Subcutaneous abdominal adipose tissue (tissue), 5 donors: ENCODE measurements around the gene STYXL1.
"Not testable (repeated sequence)": the region's sequence is repeated elsewhere in the genome, so short reads cannot be mapped to it uniquely, and the experiment has no call there.

Source experiments
- H3K27ac ChIP-seq: one replicate; pipeline ENCODE4 v1.7.0; 2013; ENCODE audit warnings: low read depth, mild to moderate bottlenecking, inconsistent platforms, low read length, moderate library complexity
- H3K27me3 ChIP-seq, 5 donors: one replicate each; pipeline ENCODE4 v1.7.0; 2013; ENCODE audit warnings: low read length in 5 of 5, inconsistent platforms in 1 of 5; ENCODE audit not compliant: control insufficient read depth in 5 of 5, insufficient read depth in 4 of 5
- H3K36me3 ChIP-seq, 5 donors: one replicate each; pipeline ENCODE4 v1.7.0; 2013; ENCODE audit warnings: low read length in 5 of 5; ENCODE audit not compliant: control insufficient read depth in 5 of 5, insufficient read depth in 5 of 5
- H3K4me1 ChIP-seq, 5 donors: one replicate each; pipeline ENCODE4 v1.7.0; 2013; ENCODE audit warnings: low read length in 5 of 5, mild to moderate bottlenecking in 3 of 5, moderate library complexity in 1 of 5; ENCODE audit not compliant: control insufficient read depth in 5 of 5, insufficient read depth in 5 of 5
- H3K4me3 ChIP-seq, 5 donors: one replicate each; pipeline ENCODE4 v1.7.0; 2013; ENCODE audit warnings: low read length in 5 of 5, low read depth in 1 of 5
- H3K9ac ChIP-seq, 5 donors: one replicate each; pipeline ENCODE4 v1.7.0; 2013; ENCODE audit warnings: low read length in 5 of 5, mild to moderate bottlenecking in 4 of 5, moderate library complexity in 3 of 5
- H3K9me3 ChIP-seq, 5 donors: one replicate each; pipeline ENCODE4 v1.7.0; 2013; ENCODE audit warnings: low read length in 5 of 5; ENCODE audit not compliant: control insufficient read depth in 5 of 5
- donor health status: healthy.
- donor health status: healthy.
- donor health status: healthy.
- donor health status: healthy.
- donor health status: healthy.

The STYXL1 gene, protein sequence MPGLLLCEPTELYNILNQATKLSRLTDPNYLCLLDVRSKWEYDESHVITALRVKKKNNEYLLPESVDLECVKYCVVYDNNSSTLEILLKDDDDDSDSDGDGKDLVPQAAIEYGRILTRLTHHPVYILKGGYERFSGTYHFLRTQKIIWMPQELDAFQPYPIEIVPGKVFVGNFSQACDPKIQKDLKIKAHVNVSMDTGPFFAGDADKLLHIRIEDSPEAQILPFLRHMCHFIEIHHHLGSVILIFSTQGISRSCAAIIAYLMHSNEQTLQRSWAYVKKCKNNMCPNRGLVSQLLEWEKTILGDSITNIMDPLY

DNA sequence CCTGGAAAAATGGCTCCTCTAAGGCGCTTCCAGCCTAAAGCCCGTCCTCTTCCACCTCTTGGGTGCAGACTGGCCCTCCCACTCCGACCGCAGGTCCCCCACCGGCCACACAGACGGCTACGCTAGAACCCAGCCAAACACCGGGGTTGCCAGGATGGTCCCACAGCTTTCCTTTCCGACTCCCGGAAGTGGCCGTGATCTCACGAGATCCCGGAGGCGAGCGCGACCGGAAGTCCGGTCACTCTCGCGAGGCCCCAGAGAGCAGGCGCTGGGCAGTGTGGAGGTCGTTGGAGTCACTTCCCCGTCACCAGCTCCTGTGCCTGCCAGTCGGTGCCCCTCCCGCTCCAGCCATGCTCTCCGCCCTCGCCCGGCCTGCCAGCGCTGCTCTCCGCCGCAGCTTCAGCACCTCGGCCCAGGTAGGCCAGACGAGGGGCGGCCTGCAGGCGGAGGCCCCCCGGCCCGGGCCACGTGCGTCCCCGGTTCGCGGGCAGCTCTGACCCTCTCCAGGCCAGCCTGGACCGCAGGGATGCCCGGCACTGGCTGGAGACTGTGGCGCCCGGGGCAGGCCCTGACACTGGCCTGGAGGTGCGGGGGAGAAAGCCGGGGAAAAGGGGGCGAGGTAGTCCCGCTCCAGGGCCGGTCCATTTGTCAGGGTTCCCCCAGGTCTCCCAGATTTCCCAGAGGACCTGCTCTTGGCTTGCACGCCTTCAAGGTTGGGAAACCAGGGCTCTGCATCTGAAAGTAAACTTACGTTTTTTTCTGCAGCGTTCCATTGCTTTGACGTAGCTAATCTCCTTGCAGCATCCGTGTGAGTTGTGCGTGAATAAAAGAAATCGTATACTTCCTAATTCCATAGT, at the start of gene STYXL1, which contains the start of gene MDH2:
Gene STYXL1, minus strand, starts transcription at position 190 of the 857 bp plus-strand sequence. CDS start 17,477 bp downstream, outside the sequence.
Gene MDH2, plus strand, starts transcription at position 296 of the 857 bp plus-strand sequence. Its CDS starts 55 bp downstream, at position 351.
- Histone ChIP-seq H3K4me1 (peaks cover 1 to 34% (median 20%) of the 10 kb centered on the region in 5 donors), H3K36me3 (peaks cover 3 to 9% (median 5%) of the 10 kb centered on the region in 5 donors), H3K9me3 (no peaks in the 10 kb centered on the region), H3K27me3 (no peaks in the 10 kb centered on the region), H3K9ac (peak within 1 kb of the TSS; percentile 85 to 99 (median 94)), H3K27ac (peak within 1 kb of the TSS; percentile 88), H3K4me3 (peak within 1 kb of the TSS; percentile 81 to 100 (median 98))

DNA sequence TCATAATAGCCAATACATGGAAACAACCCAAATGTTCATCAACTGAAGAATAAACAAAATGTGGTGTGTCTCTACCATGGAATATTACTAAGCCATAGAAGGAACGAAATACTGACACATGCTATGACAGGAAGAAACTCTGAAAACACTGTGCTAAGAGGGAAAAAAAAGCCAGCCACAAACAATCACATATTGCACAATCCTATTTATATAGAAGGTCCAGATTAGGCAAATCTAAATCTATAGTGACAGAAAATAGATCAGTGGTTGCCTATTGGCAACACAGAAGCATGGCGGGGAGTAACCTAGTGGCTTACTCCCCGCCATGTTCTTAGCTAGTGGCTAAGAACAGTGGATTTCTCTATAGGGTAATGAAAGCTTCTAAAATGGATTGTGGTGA, 48.1 kb upstream of the STYXL1 start:
- Histone ChIP-seq H3K4me3 (no peak overlapping the region), H3K27ac (no peak overlapping the region), H3K9me3 (no peaks in the 10 kb centered on the region), H3K4me1 (no peaks in the 10 kb centered on the region), H3K27me3 (peaks cover 0 to 4% (median 0%) of the 10 kb centered on the region in 5 donors), H3K36me3 (no peaks in the 10 kb centered on the region), H3K9ac (no peak overlapping the region)

DNA sequence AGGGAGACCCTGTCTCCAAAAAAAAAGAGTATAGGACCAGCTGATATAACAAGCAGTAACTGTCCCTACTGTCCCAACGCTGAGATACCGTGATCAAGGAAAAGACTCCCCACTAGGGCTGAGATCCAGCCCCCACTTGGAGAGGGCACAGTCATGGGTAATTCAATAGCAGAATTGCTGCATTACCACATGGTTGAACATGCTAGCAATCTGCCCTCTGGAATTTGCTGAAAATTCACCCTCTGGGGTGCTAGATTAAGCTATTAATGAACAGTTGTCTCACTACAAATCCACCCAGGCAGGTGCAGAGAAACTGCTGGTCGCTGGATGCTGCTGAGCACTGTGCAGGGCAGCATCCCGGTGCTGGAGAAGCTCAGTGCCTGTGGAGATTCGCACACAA, 46.5 kb upstream of the STYXL1 start:
- H3K9ac ChIP-seq, H3K27me3 ChIP-seq, H3K27ac ChIP-seq, H3K9me3 ChIP-seq, H3K36me3 ChIP-seq, H3K4me3 ChIP-seq, H3K4me1 ChIP-seq: not testable (repeated sequence)

DNA sequence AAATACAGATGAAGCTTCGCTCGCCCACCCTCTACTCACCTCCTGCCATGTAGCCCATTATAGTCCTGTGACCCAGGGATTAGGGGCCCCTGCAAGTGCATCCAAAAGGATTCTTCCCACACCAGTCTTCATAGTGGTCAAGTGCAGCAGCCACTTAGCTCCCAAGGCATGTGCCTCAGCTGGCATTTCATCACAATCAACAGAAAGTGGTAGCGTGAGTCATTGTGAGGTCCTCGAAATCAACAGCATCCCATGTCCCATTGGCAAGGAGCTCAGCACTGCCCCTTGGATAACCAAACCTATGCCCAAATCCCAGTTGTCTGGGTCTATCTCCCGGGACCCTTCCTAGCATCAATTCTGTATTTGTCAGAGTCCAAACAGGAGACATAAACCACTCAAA, 45.7 kb upstream of the STYXL1 start:
- not testable (repeated sequence) for H3K36me3 ChIP-seq, H3K4me3 ChIP-seq, H3K27ac ChIP-seq, H3K4me1 ChIP-seq, H3K27me3 ChIP-seq, H3K9ac ChIP-seq, H3K9me3 ChIP-seq

DNA sequence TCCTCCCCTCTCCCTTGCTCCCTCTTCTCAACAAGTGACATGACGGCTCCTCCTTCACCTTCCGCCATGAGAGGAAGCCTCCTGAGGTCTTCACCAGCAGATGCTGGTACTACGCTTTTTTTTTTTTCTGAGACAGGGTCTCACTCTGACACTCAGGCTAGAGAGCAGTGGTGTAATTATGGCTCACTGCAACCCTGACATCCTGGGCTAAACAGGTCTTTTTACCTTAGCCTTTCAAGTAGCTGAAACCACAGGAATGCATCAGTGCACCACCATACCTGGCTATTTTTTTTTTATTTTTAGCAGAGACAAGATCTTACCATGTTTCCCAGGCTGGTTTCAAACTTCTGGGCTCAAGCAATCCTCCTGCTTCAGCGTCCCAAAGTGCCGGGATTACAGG, 43.7 kb upstream of the STYXL1 start:
- Histone ChIP-seq H3K4me1 (no peaks in the 10 kb centered on the region), H3K27ac (no peak overlapping the region), H3K9me3 (no peaks in the 10 kb centered on the region), H3K9ac (no peak overlapping the region), H3K36me3 (no peaks in the 10 kb centered on the region), H3K4me3 (no peak overlapping the region), H3K27me3 (peaks cover 0 to 4% (median 0%) of the 10 kb centered on the region in 5 donors)

DNA sequence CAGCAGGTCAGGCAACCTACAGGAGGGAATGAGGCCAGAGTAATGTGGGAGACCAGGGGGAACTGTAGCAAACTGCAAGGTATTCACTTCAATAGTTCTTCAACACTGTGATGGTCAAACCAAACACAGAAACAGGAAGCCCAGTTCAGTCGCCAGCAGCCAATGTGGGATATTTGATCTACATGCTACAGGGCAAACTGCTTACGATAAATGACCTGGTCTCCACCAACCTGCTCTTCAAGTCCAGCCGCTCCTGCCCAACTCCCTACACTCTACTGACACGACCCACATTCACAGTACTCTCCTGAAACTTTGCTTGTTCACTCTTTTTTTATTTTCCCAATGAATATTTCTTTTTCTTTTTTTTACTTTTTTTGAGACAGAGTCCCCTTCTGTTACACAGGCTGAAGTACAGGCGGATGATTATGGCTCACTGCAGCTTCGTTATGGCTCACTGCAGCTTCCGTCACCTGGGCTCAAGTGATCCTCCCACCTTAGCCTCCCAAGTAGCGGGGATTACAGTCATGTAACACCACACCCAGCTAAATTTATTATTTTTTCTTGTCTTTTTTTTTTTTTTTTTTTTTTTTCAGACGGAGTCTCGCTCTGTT, 42.2 kb upstream of the STYXL1 start:
- H3K27me3 ChIP-seq, result peaks cover 0 to 4% (median 0%) of the 10 kb centered on the region in 5 donors
- no peaks in the 10 kb centered on the region for H3K36me3 ChIP-seq
- H3K27ac ChIP-seq, result no peak overlapping the region
- H3K4me1 ChIP-seq, result no peaks in the 10 kb centered on the region
- H3K4me3 ChIP-seq, result no peak overlapping the region
- H3K9ac ChIP-seq, result no peak overlapping the region
- no peaks in the 10 kb centered on the region for H3K9me3 ChIP-seq

DNA sequence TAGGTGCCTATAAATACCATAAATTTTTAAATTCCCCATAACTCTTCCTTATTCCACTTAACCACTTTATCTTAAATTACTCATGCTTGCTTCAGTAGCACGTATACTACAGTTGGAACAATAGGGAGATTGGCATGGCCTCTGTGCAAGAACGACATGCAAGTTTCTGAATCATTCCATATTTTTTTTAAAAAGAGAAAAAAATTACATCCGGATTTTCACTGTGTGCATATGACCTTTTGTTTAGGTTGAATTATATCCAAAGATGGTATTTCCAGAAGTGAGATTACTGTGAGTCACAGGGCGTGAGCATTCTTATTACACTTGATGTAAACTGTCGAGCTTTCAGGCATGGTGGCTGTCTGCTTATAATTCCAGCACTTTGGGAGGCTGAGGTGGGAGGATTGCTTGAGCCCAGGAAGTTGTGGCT, 39.6 kb upstream of the STYXL1 start:
- not testable (repeated sequence) for H3K4me1 ChIP-seq, H3K9me3 ChIP-seq, H3K36me3 ChIP-seq, H3K27me3 ChIP-seq, H3K4me3 ChIP-seq, H3K9ac ChIP-seq, H3K27ac ChIP-seq

DNA sequence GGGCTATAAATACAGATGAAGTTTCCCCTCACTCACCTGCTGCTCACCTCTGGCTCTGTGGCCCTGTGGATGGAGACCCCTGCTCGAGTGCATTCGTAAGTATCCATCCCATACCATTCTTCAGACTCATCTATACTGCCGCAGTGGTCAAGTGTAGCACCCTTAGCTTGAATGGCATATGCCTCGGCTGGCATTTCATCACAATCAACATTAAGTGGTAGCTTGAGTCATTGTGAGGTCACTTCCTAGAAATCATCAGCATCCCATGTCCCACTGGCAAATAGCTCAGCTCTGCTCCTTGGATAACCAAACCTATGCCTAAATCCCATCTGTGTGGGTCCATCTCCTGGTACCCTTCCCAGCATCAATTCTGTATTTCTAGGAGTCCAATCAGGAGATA, 38.3 kb upstream of the STYXL1 start:
- Histone ChIP-seq H3K36me3 (no peaks in the 10 kb centered on the region), H3K27ac (no peak overlapping the region), H3K9ac (no peak overlapping the region), H3K4me1 (no peaks in the 10 kb centered on the region), H3K9me3 (no peaks in the 10 kb centered on the region), H3K4me3 (no peak overlapping the region), H3K27me3 (no peaks in the 10 kb centered on the region)

DNA sequence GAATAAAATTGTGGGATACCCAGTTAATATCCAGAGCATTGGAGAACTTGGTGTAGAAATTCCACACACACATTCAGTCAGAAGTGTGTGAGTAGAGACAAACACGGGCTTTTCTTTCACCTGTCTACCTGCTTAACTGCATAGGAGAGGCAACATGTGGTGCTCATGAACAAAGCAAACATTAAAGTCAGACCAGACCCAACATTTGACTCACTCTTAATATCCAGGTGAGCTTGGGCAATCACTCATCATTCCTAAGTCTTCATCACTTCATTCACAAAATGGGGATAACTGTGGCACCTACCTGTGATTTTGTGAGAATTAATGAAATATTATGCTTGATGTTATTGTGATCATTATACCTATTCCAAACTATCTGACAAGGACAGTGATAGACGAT, 36.3 kb upstream of the STYXL1 start:
- not testable (repeated sequence) for H3K27me3 ChIP-seq

DNA sequence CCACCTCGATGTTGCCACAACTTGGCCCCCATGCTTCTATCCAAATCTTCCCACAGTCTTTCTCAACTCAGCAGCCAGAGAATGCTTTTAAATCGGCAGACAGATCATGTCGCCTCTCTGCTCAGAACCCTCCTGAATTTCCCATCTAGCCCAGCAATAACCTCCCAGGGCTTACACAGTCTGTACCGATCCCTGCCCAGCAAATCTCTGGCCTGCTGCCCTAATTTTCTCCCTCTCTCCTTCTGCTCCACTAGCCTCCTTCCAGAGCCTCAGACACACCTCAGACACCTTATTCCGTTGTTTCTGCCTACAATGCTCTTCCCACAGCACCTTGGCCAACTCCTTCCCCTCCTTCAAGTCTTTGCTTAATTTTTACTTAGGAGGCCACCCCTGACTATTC, 32.4 kb upstream of the STYXL1 start:
- H3K36me3 ChIP-seq, result no peaks in the 10 kb centered on the region
- H3K27ac ChIP-seq, result no peak overlapping the region

More for the DNA sequence above, 36.3 kb upstream of the STYXL1 start:
- not testable (repeated sequence) for H3K9me3 ChIP-seq, H3K27ac ChIP-seq, H3K4me3 ChIP-seq, H3K9ac ChIP-seq, H3K36me3 ChIP-seq, H3K4me1 ChIP-seq

More for the DNA sequence above, 32.4 kb upstream of the STYXL1 start:
- H3K9me3 ChIP-seq, result peaks cover 0 to 3% (median 0%) of the 10 kb centered on the region in 5 donors
- no peaks in the 10 kb centered on the region for H3K4me1 ChIP-seq
- H3K27me3 ChIP-seq, result no peaks in the 10 kb centered on the region
- H3K4me3 ChIP-seq, result no peak overlapping the region
- H3K9ac ChIP-seq, result no peak overlapping the region
